HFFc6 (cell line): ENCODE results near the gene GAPVD1. TPM values are rescaled to one million over a fixed set of nuclear protein-coding genes. Genes with fewer than 3 reads are reported as not detected.

Experiments
- DNase-seq: peaks from one replicate; pipeline ENCODE4 v3.0.0-alpha.2; 2018
- H3K27ac Mint-ChIP-seq: 2 replicates; pipeline ENCODE4 v1.8.0; 2020; ENCODE audit warnings: mild to moderate bottlenecking, mixed read lengths
- H3K27me3 Mint-ChIP-seq: 2 replicates; pipeline ENCODE4 v1.8.0; 2021; ENCODE audit warnings: mild to moderate bottlenecking, moderate library complexity, mixed read lengths; ENCODE audit not compliant: insufficient read depth
- H3K36me3 Mint-ChIP-seq: 2 replicates; pipeline ENCODE4 v1.8.0; 2021; ENCODE audit warnings: low read depth, mixed read lengths
- H3K4me1 Mint-ChIP-seq: 2 replicates; pipeline ENCODE4 v1.8.0; 2020; ENCODE audit warnings: low read depth, mixed read lengths
- H3K4me3 Mint-ChIP-seq: 2 replicates; pipeline ENCODE4 v1.8.0; 2020; ENCODE audit warnings: mild to moderate bottlenecking, moderate library complexity, mixed read lengths
- H3K9me3 Mint-ChIP-seq: 2 replicates; pipeline ENCODE4 v1.8.0; 2020; ENCODE audit warnings: mild to moderate bottlenecking, mixed read lengths
- total RNA-seq, 6 experiments: library from RNA; stranded (reverse); fragmentation: NEBNext Ultra II Directional; extraction: Animal tissue kit (Norgen Biotek cat#: 25700); gene quantifications; 2 replicates in 1 of 6; 3 replicates in 5 of 6; pipeline ENCODE4 v1.2.3, GENCODE V29; 2021
- TF ChIP-seq, protein P1 (sequence below): fragments of 200-600 bp; sonication (generic); IDR thresholded peaks from 2 replicates; pipeline ENCODE4 v1.5.0; 2021; ENCODE audit warnings: antibody characterized with exemption, mild to moderate bottlenecking

The GAPVD1 gene
- total RNA-seq, 6 experiments from 2014 or later, result 27.7 to 37.7 (median 34.5) TPM

DNA sequence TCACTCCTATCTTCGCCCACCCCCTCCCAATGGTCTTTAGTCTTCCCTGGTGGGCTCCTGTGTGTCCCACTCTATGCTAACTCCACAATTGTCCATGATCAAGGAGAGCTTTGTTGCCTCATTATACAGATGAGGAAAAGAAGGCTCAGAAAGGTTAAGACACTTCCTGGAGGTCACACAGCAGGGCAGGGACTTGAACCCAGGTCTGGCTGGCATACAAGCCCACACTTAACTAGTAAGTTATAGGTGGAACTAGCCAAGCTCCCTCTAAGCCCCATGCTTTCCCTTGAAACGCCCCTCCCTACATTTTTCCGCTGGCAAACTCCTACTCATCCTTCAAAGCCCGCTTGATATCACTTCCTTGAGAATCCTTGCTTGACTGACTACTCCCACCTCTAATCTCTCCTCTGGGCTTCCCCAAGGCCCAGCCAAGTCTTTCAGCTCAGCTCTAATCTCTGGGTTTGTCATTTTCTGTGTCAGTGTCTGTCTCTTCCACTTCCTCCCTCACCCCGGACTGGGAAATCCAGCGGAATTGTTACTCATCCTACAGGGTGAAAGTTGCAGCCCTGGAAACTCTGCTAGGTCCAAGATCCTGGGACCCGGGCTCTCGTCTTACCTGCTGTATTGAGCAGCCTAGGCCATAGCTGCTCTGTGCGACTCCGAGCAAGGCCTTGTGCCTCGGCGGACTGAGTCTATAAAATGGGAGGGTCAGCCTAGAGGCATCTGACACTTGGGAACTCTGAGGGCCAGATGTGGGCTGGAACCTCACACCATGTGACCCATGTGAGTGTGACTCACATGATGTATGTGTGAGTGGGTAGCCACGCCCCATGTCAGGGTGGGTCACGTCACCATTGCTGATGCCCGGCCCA is 144.5 kb downstream of the GAPVD1 start:
- TF ChIP-seq, protein P1, sequence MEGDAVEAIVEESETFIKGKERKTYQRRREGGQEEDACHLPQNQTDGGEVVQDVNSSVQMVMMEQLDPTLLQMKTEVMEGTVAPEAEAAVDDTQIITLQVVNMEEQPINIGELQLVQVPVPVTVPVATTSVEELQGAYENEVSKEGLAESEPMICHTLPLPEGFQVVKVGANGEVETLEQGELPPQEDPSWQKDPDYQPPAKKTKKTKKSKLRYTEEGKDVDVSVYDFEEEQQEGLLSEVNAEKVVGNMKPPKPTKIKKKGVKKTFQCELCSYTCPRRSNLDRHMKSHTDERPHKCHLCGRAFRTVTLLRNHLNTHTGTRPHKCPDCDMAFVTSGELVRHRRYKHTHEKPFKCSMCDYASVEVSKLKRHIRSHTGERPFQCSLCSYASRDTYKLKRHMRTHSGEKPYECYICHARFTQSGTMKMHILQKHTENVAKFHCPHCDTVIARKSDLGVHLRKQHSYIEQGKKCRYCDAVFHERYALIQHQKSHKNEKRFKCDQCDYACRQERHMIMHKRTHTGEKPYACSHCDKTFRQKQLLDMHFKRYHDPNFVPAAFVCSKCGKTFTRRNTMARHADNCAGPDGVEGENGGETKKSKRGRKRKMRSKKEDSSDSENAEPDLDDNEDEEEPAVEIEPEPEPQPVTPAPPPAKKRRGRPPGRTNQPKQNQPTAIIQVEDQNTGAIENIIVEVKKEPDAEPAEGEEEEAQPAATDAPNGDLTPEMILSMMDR, result no peak
- H3K27me3 Mint-ChIP-seq, result peaks cover 2% of the 10 kb centered on the region; the same call in 1 of the 2 replicates
- peak overlapping the region; percentile 88 for H3K27ac Mint-ChIP-seq
- DNase-seq, result peak; percentile 57
- peaks cover 8% of the 10 kb centered on the region for H3K9me3 Mint-ChIP-seq
- H3K4me3 Mint-ChIP-seq, result peak overlapping the region; percentile 13; the same call in 1 of the 2 replicates
- H3K4me1 Mint-ChIP-seq, result peaks cover 30% of the 10 kb centered on the region
- peaks cover 8% of the 10 kb centered on the region; the same call in 1 of the 2 replicates for H3K36me3 Mint-ChIP-seq

GRCh38 chr9:125406810-125407087 is 145.1 kb downstream of the GAPVD1 start:
- peaks cover 8% of the 10 kb centered on the region; the same call in 1 of the 2 replicates for H3K36me3 Mint-ChIP-seq
- TF ChIP-seq, protein P1, result no peak
- H3K27ac Mint-ChIP-seq, result peak overlapping the region; percentile 88
- peaks cover 30% of the 10 kb centered on the region for H3K4me1 Mint-ChIP-seq
- H3K4me3 Mint-ChIP-seq, result peak overlapping the region; percentile 13; the same call in 1 of the 2 replicates
- no peak for DNase-seq
- H3K9me3 Mint-ChIP-seq, result peaks cover 8% of the 10 kb centered on the region
- peaks cover 2% of the 10 kb centered on the region; the same call in 1 of the 2 replicates for H3K27me3 Mint-ChIP-seq

GRCh38 chr9:125407432-125407973 is 145.9 kb downstream of the GAPVD1 start:
- DNase-seq, result no peak
- Mint-ChIP-seq H3K27me3 (peaks cover 2% of the 10 kb centered on the region; the same call in 1 of the 2 replicates), H3K4me3 (peak overlapping the region; percentile 70), H3K27ac (peak overlapping the region; percentile 18; the same call in 1 of the 2 replicates), H3K9me3 (peaks cover 8% of the 10 kb centered on the region), H3K36me3 (peaks cover 8% of the 10 kb centered on the region; the same call in 1 of the 2 replicates), H3K4me1 (peaks cover 30% of the 10 kb centered on the region)
- TF ChIP-seq, protein P1, result no peak

GRCh38 chr9:125407974-125408900 is 146.6 kb downstream of the GAPVD1 start:
- Mint-ChIP-seq H3K27me3 (peaks cover 2% of the 10 kb centered on the region; the same call in 1 of the 2 replicates), H3K4me3 (peak overlapping the region; percentile 77), H3K4me1 (peaks cover 30% of the 10 kb centered on the region), H3K27ac (peak overlapping the region; percentile 16; the same call in 1 of the 2 replicates), H3K36me3 (peaks cover 8% of the 10 kb centered on the region; the same call in 1 of the 2 replicates), H3K9me3 (peaks cover 8% of the 10 kb centered on the region)
- peak; percentile 48 for DNase-seq
- TF ChIP-seq, protein P1, result peak; percentile 98

DNA sequence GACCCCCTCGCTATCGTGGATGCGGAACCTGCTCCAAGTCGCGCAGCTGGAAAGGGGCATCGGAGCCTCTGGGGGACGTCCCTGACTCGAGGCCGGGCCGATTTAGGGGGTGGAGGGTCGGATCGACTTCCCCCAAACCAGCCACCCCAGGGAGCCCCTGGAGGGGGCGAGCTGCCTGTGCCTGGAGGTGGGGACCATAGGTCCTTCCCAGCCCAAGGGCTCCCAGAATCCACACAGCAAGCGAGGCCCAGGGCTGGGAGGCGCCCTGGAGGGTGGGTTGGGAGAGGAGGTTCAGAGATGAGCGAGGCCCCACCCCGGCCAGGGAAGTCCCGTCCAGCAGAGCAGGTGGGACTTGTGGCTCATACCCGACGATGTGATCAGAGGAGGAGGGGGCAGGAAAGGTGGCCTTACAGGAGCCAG is 147.6 kb downstream of the GAPVD1 start:
- TF ChIP-seq, protein P1, result no peak
- H3K36me3 Mint-ChIP-seq, result peaks cover 8% of the 10 kb centered on the region; the same call in 1 of the 2 replicates
- H3K4me1 Mint-ChIP-seq, result peaks cover 30% of the 10 kb centered on the region
- no peak for DNase-seq
- H3K9me3 Mint-ChIP-seq, result peaks cover 8% of the 10 kb centered on the region
- H3K27me3 Mint-ChIP-seq, result peaks cover 2% of the 10 kb centered on the region; the same call in 1 of the 2 replicates
- peak overlapping the region; percentile 77 for H3K4me3 Mint-ChIP-seq
- H3K27ac Mint-ChIP-seq, result no peak overlapping the region
